ENCODE measurements around the gene CDH26. TPM values are rescaled to one million over a fixed set of nuclear protein-coding genes. Genes with fewer than 3 reads are reported as not detected.

The CDH26 gene
- polyA plus RNA-seq, 3 donors: 1.3 to 3.0 (median 2.0) TPM

GRCh38 chr20:59939879-59940128 lies 18.4 kb upstream of the CDH26 start:
- H3K36me3 Mint-ChIP-seq: peaks cover 31 to 32% of the 10 kb centered on the region in 2 donors
- H3K27ac ChIP-seq (ENCODE audit: low read depth in 1 of 2, low read length in 2 of 2): peak overlapping the region; percentile 91 to 97

DNA sequence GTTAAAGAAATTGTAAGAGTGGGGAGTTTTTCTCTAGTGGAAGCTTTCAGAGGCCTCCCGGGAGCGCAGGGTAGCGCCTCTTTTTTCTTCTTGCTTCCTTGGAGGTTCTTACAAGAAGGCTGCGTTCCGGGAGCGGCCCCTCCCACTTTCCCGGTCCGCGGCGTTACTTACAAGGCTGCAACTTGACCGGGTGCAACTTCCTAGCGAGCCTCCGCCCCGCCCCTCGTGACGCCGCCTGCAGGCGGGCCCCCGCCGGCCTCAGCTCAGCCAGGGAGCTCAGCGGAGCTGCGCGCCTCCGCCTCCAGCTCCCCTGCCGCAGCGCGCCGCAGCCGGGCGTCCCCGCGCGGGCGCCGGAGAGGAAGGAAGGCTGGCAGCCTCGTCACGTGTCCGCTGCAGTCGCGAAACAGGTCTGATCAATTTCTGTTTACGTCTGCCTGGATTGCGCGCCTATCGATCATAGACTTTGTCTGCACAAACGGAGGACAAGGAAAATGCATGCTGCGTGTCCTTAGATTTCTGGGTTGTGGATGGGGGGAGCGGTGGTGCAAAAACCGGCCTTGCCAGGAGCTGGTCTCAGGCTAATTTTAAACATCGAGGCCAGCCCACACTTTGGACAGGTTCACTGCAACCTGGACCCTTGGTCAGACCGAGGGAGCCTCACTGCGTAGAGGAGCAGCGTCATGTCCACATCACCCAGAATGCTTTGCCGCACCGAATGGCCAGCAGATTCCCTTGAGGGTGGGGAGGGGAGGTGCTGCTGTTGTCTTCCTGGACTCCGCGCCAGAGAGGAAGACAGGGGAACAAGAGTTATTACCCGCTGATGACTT lies 17.9 kb upstream of the CDH26 start, which contains the start of the genes FAM217B and PPP1R3D:
Gene FAM217B, plus strand, starts transcription at position 261 of the 827 bp plus-strand sequence. CDS start 3,555 bp downstream, outside the sequence.
Gene PPP1R3D, minus strand, starts transcription at position 177 of the 827 bp plus-strand sequence. CDS start 374 bp downstream, outside the sequence.
- peak within 1 kb of the TSS; percentile 95 to 97 for H3K4me3 Mint-ChIP-seq
- H3K4me1 Mint-ChIP-seq: peaks cover 62% of the 10 kb centered on the region
- intact Hi-C loops (cut with micrococcal nuclease): loop anchor here (10.0 kb wide), 3 partner anchors 114 to 1184 kb away; no protein-coding TSS in a partner anchor
- H3K27ac Mint-ChIP-seq: peak within 1 kb of the TSS; percentile 97 to 100 (median 98)
- Histone ChIP-seq H3K79me2 (ENCODE audit: insufficient read depth, low read length) (peaks cover 90% of the 10 kb centered on the region), H4K20me1 (ENCODE audit: insufficient read depth, low read length) (peaks cover 43% of the 10 kb centered on the region), H3K4me1 (ENCODE audit: control insufficient read depth in 1 of 2, insufficient read depth in 2 of 2, low read length in 2 of 2) (peaks cover 52 to 63% of the 10 kb centered on the region in 2 donors), H2AFZ (ENCODE audit: insufficient read depth, low read depth, low read length, poor library complexity, severe bottlenecking) (peak within 1 kb of the TSS; percentile 97), H3K27ac (ENCODE audit: low read depth in 1 of 2, low read length in 2 of 2) (peak within 1 kb of the TSS; percentile 97 to 98), H3K4me2 (replicated peaks; ENCODE audit: extremely low read depth, low read length, poor library complexity, severe bottlenecking) (peak within 1 kb of the TSS; percentile 85), H3K9me3 (replicated peaks in 1 of 2; ENCODE audit: control insufficient read depth in 1 of 2, insufficient read depth in 1 of 2, low read length in 2 of 2) (no peaks in the 10 kb centered on the region), H3K27me3 (ENCODE audit: control insufficient read depth in 2 of 2, insufficient read depth in 2 of 2, low read length in 2 of 2) (no peaks in the 10 kb centered on the region), H3K9ac (ENCODE audit: insufficient read depth, low read length, poor library complexity, severe bottlenecking) (peak within 1 kb of the TSS; percentile 87), H3K4me3 (replicated peaks in 1 of 3; ENCODE audit: low read depth in 2 of 3, low read length in 3 of 3) (peak within 1 kb of the TSS; percentile 79 to 99 (median 95)), H3K36me3 (replicated peaks in 1 of 2; ENCODE audit: control insufficient read depth in 1 of 2, insufficient read depth in 2 of 2, low read length in 2 of 2) (peaks cover 30 to 44% of the 10 kb centered on the region in 2 donors)
- WGBS (ENCODE audit: insufficient coverage): under 1% methylated on average over 57 of the region's 57 CpGs
- H3K9me3 Mint-ChIP-seq: peaks cover 0 to 2% (median 0%) of the 10 kb centered on the region in 7 donors
- peaks cover 31 to 32% of the 10 kb centered on the region in 2 donors for H3K36me3 Mint-ChIP-seq
- TF ChIP-seq, protein P1, sequence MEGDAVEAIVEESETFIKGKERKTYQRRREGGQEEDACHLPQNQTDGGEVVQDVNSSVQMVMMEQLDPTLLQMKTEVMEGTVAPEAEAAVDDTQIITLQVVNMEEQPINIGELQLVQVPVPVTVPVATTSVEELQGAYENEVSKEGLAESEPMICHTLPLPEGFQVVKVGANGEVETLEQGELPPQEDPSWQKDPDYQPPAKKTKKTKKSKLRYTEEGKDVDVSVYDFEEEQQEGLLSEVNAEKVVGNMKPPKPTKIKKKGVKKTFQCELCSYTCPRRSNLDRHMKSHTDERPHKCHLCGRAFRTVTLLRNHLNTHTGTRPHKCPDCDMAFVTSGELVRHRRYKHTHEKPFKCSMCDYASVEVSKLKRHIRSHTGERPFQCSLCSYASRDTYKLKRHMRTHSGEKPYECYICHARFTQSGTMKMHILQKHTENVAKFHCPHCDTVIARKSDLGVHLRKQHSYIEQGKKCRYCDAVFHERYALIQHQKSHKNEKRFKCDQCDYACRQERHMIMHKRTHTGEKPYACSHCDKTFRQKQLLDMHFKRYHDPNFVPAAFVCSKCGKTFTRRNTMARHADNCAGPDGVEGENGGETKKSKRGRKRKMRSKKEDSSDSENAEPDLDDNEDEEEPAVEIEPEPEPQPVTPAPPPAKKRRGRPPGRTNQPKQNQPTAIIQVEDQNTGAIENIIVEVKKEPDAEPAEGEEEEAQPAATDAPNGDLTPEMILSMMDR (IDR thresholded peaks at IDR 0.05): no peak
- DNase-seq: peak; percentile 90 to 91 (median 90)
- no peaks in the 10 kb centered on the region for H3K27me3 Mint-ChIP-seq (ENCODE audit: low read depth in 3 of 3)

More at GRCh38 chr20:59939879-59940128, 18.4 kb upstream of the CDH26 start:
- peak overlapping the region; percentile 85 for H3K4me2 ChIP-seq (replicated peaks; ENCODE audit: extremely low read depth, low read length, poor library complexity, severe bottlenecking)
- peak overlapping the region; percentile 79 to 99 (median 95) for H3K4me3 ChIP-seq (replicated peaks in 1 of 3; ENCODE audit: low read depth in 2 of 3, low read length in 3 of 3)
- H3K79me2 ChIP-seq (ENCODE audit: insufficient read depth, low read length): peaks cover 94% of the 10 kb centered on the region
- H3K36me3 ChIP-seq (replicated peaks in 1 of 2; ENCODE audit: control insufficient read depth in 1 of 2, insufficient read depth in 2 of 2, low read length in 2 of 2): peaks cover 26 to 40% of the 10 kb centered on the region in 2 donors
- Mint-ChIP-seq H3K4me1 (peaks cover 62% of the 10 kb centered on the region), H3K4me3 (peak overlapping the region; percentile 93 to 95), H3K27me3 (ENCODE audit: low read depth in 3 of 3) (no peaks in the 10 kb centered on the region), H3K27ac (peak overlapping the region; percentile 89 to 98 (median 92)), H3K9me3 (peaks cover 0 to 2% (median 0%) of the 10 kb centered on the region in 7 donors)
- no peaks in the 10 kb centered on the region for H3K9me3 ChIP-seq (replicated peaks in 1 of 2; ENCODE audit: control insufficient read depth in 1 of 2, insufficient read depth in 1 of 2, low read length in 2 of 2)
- WGBS (ENCODE audit: insufficient coverage): under 1% methylated on average over 20 of the region's 24 CpGs
- H4K20me1 ChIP-seq (ENCODE audit: insufficient read depth, low read length): peaks cover 46% of the 10 kb centered on the region
- peak overlapping the region; percentile 87 for H3K9ac ChIP-seq (ENCODE audit: insufficient read depth, low read length, poor library complexity, severe bottlenecking)
- peak in 1 of 3 donors; percentile 32 for DNase-seq
- H3K27me3 ChIP-seq (ENCODE audit: control insufficient read depth in 2 of 2, insufficient read depth in 2 of 2, low read length in 2 of 2): no peaks in the 10 kb centered on the region
- intact Hi-C loops (cut with micrococcal nuclease): loop anchor here (10.0 kb wide), 3 partner anchors 115 to 1185 kb away; no protein-coding TSS in a partner anchor
- TF ChIP-seq, protein P1 (IDR thresholded peaks at IDR 0.05): no peak
- peak overlapping the region; percentile 97 for H2AFZ ChIP-seq (ENCODE audit: insufficient read depth, low read depth, low read length, poor library complexity, severe bottlenecking)
- H3K4me1 ChIP-seq (ENCODE audit: control insufficient read depth in 1 of 2, insufficient read depth in 2 of 2, low read length in 2 of 2): peaks cover 52 to 63% of the 10 kb centered on the region in 2 donors
